ENCODE data around the gene OLFML1.

The OLFML1 gene

GRCh38 chr11:7471071-7471470 lies 14.2 kb upstream of the OLFML1 start:
- WGBS, 2 experiments = 93 to 95% methylated on average over 4 to 7 of the region's 7 CpGs
- no peaks in the 10 kb centered on the region for H3K4me1 ChIP-seq (ENCODE audit: control insufficient read depth, insufficient read depth, low read length)
- H3K9me3 ChIP-seq (ENCODE audit: control insufficient read depth, low read length) = no peaks in the 10 kb centered on the region
- no peak overlapping the region for H3K4me3 ChIP-seq (ENCODE audit: insufficient read depth, low read depth, low read length)
- no peak overlapping the region for H3K27ac ChIP-seq (ENCODE audit: insufficient read depth, low read depth, low read length, poor library complexity, severe bottlenecking)
- H3K27me3 ChIP-seq (ENCODE audit: control insufficient read depth, insufficient read depth, low read length, poor library complexity, severe bottlenecking) = no peaks in the 10 kb centered on the region
- H3K36me3 ChIP-seq (ENCODE audit: control insufficient read depth, insufficient read depth, low read length) = no peaks in the 10 kb centered on the region

GRCh38 chr11:7473717-7474116 lies 11.6 kb upstream of the OLFML1 start:
- no peaks in the 10 kb centered on the region for H3K27me3 ChIP-seq (ENCODE audit: control insufficient read depth, insufficient read depth, low read length, poor library complexity, severe bottlenecking)
- 51 to 52% methylated on average over 1 of the region's 1 CpG for WGBS, 2 experiments
- H3K27ac ChIP-seq (ENCODE audit: insufficient read depth, low read depth, low read length, poor library complexity, severe bottlenecking) = no peak overlapping the region

GRCh38 chr11:7480113-7480512 lies 5.2 kb upstream of the OLFML1 start:
- WGBS, 2 experiments = 67 to 76% methylated on average over 2 of the region's 2 CpGs
- Histone ChIP-seq H3K9me3 (ENCODE audit: control insufficient read depth, low read length) (no peaks in the 10 kb centered on the region), H3K27ac (ENCODE audit: insufficient read depth, low read depth, low read length, poor library complexity, severe bottlenecking) (no peak overlapping the region), H3K4me1 (ENCODE audit: control insufficient read depth, insufficient read depth, low read length) (no peaks in the 10 kb centered on the region), H3K36me3 (ENCODE audit: control insufficient read depth, insufficient read depth, low read length) (no peaks in the 10 kb centered on the region), H3K4me3 (ENCODE audit: insufficient read depth, low read depth, low read length) (no peak overlapping the region), H3K27me3 (ENCODE audit: control insufficient read depth, insufficient read depth, low read length, poor library complexity, severe bottlenecking) (no peaks in the 10 kb centered on the region)

More at GRCh38 chr11:7473717-7474116, 11.6 kb upstream of the OLFML1 start:
- no peak overlapping the region for H3K4me3 ChIP-seq (ENCODE audit: insufficient read depth, low read depth, low read length)
- no peaks in the 10 kb centered on the region for H3K9me3 ChIP-seq (ENCODE audit: control insufficient read depth, low read length)
- no peaks in the 10 kb centered on the region for H3K36me3 ChIP-seq (ENCODE audit: control insufficient read depth, insufficient read depth, low read length)
- no peaks in the 10 kb centered on the region for H3K4me1 ChIP-seq (ENCODE audit: control insufficient read depth, insufficient read depth, low read length)

- Histone ChIP-seq H3K9me3 (ENCODE audit: control insufficient read depth, low read length) (no peaks in the 10 kb centered on the region), H3K4me1 (ENCODE audit: control insufficient read depth, insufficient read depth, low read length) (no peaks in the 10 kb centered on the region), H3K4me3 (ENCODE audit: insufficient read depth, low read depth, low read length) (no peak overlapping the region), H3K27me3 (ENCODE audit: control insufficient read depth, insufficient read depth, low read length, poor library complexity, severe bottlenecking) (no peaks in the 10 kb centered on the region), H3K36me3 (ENCODE audit: control insufficient read depth, insufficient read depth, low read length) (no peaks in the 10 kb centered on the region), H3K27ac (ENCODE audit: insufficient read depth, low read depth, low read length, poor library complexity, severe bottlenecking) (no peak overlapping the region)
- WGBS, 2 experiments = 86 to 95% methylated on average over 3 of the region's 3 CpGs
Observed at GRCh38 chr11:7484131-7484530, 1.2 kb upstream of the OLFML1 start.

- Histone ChIP-seq H3K9me3 (ENCODE audit: control insufficient read depth, low read length) (no peaks in the 10 kb centered on the region), H3K36me3 (ENCODE audit: control insufficient read depth, insufficient read depth, low read length) (no peaks in the 10 kb centered on the region), H3K27ac (ENCODE audit: insufficient read depth, low read depth, low read length, poor library complexity, severe bottlenecking) (no peak overlapping the region), H3K27me3 (ENCODE audit: control insufficient read depth, insufficient read depth, low read length, poor library complexity, severe bottlenecking) (no peaks in the 10 kb centered on the region), H3K4me3 (ENCODE audit: insufficient read depth, low read depth, low read length) (no peak overlapping the region), H3K4me1 (ENCODE audit: control insufficient read depth, insufficient read depth, low read length) (no peaks in the 10 kb centered on the region)
- WGBS, 2 experiments = 57 to 62% methylated on average over 3 of the region's 3 CpGs
Observed at GRCh38 chr11:7484645-7485044, 661 bp upstream of the OLFML1 start.

GRCh38 chr11:7486098-7486780 lies 933 bp downstream of the OLFML1 start:
- Histone ChIP-seq H3K27ac (ENCODE audit: insufficient read depth, low read depth, low read length, poor library complexity, severe bottlenecking) (no peak overlapping the region), H3K4me1 (ENCODE audit: control insufficient read depth, insufficient read depth, low read length) (no peaks in the 10 kb centered on the region), H3K9me3 (ENCODE audit: control insufficient read depth, low read length) (no peaks in the 10 kb centered on the region), H3K36me3 (ENCODE audit: control insufficient read depth, insufficient read depth, low read length) (no peaks in the 10 kb centered on the region), H3K27me3 (ENCODE audit: control insufficient read depth, insufficient read depth, low read length, poor library complexity, severe bottlenecking) (no peaks in the 10 kb centered on the region), H3K4me3 (ENCODE audit: insufficient read depth, low read depth, low read length) (no peak overlapping the region)
- WGBS, 2 experiments = 93 to 97% methylated on average over 2 of the region's 2 CpGs

- Histone ChIP-seq H3K9me3 (ENCODE audit: control insufficient read depth, low read length) (no peaks in the 10 kb centered on the region), H3K27ac (ENCODE audit: insufficient read depth, low read depth, low read length, poor library complexity, severe bottlenecking) (no peak overlapping the region), H3K27me3 (ENCODE audit: control insufficient read depth, insufficient read depth, low read length, poor library complexity, severe bottlenecking) (no peaks in the 10 kb centered on the region), H3K4me1 (ENCODE audit: control insufficient read depth, insufficient read depth, low read length) (no peaks in the 10 kb centered on the region), H3K4me3 (ENCODE audit: insufficient read depth, low read depth, low read length) (no peak overlapping the region), H3K36me3 (ENCODE audit: control insufficient read depth, insufficient read depth, low read length) (no peaks in the 10 kb centered on the region)
- WGBS, 2 experiments = 92 to 93% methylated on average over 6 of the region's 6 CpGs
Observed at GRCh38 chr11:7486781-7487140, 1.5 kb downstream of the OLFML1 start.

GRCh38 chr11:7487360-7487759 lies 2.1 kb downstream of the OLFML1 start:
- 56% methylated on average over 2 of the region's 2 CpGs; no CpG with 5 or more reads in 1 of the 2 experiments for WGBS, 2 experiments
- Histone ChIP-seq H3K4me3 (ENCODE audit: insufficient read depth, low read depth, low read length) (no peak overlapping the region), H3K27me3 (ENCODE audit: control insufficient read depth, insufficient read depth, low read length, poor library complexity, severe bottlenecking) (no peaks in the 10 kb centered on the region), H3K4me1 (ENCODE audit: control insufficient read depth, insufficient read depth, low read length) (no peaks in the 10 kb centered on the region), H3K9me3 (ENCODE audit: control insufficient read depth, low read length) (no peaks in the 10 kb centered on the region), H3K27ac (ENCODE audit: insufficient read depth, low read depth, low read length, poor library complexity, severe bottlenecking) (no peak overlapping the region), H3K36me3 (ENCODE audit: control insufficient read depth, insufficient read depth, low read length) (no peaks in the 10 kb centered on the region)

GRCh38 chr11:7488681-7489080 lies 3.4 kb downstream of the OLFML1 start:
- Histone ChIP-seq H3K27ac (ENCODE audit: insufficient read depth, low read depth, low read length, poor library complexity, severe bottlenecking) (no peak overlapping the region), H3K4me3 (ENCODE audit: insufficient read depth, low read depth, low read length) (no peak overlapping the region), H3K27me3 (ENCODE audit: control insufficient read depth, insufficient read depth, low read length, poor library complexity, severe bottlenecking) (no peaks in the 10 kb centered on the region), H3K4me1 (ENCODE audit: control insufficient read depth, insufficient read depth, low read length) (no peaks in the 10 kb centered on the region), H3K9me3 (ENCODE audit: control insufficient read depth, low read length) (no peaks in the 10 kb centered on the region), H3K36me3 (ENCODE audit: control insufficient read depth, insufficient read depth, low read length) (no peaks in the 10 kb centered on the region)
- WGBS, 2 experiments = 100% methylated on average over 1 of the region's 1 CpG; no CpG with 5 or more reads in 1 of the 2 experiments

- H3K36me3 ChIP-seq (ENCODE audit: control insufficient read depth, insufficient read depth, low read length) = no peaks in the 10 kb centered on the region
- no peaks in the 10 kb centered on the region for H3K4me1 ChIP-seq (ENCODE audit: control insufficient read depth, insufficient read depth, low read length)
- no peak overlapping the region for H3K27ac ChIP-seq (ENCODE audit: insufficient read depth, low read depth, low read length, poor library complexity, severe bottlenecking)
- no peak overlapping the region for H3K4me3 ChIP-seq (ENCODE audit: insufficient read depth, low read depth, low read length)
- WGBS, 2 experiments = 95 to 96% methylated on average over 2 of the region's 2 CpGs
- H3K27me3 ChIP-seq (ENCODE audit: control insufficient read depth, insufficient read depth, low read length, poor library complexity, severe bottlenecking) = no peaks in the 10 kb centered on the region
- no peaks in the 10 kb centered on the region for H3K9me3 ChIP-seq (ENCODE audit: control insufficient read depth, low read length)
Observed at GRCh38 chr11:7489376-7489775, 4.1 kb downstream of the OLFML1 start.

GRCh38 chr11:7490054-7490453 lies 4.7 kb downstream of the OLFML1 start:
- Histone ChIP-seq H3K27ac (ENCODE audit: insufficient read depth, low read depth, low read length, poor library complexity, severe bottlenecking) (no peak overlapping the region), H3K36me3 (ENCODE audit: control insufficient read depth, insufficient read depth, low read length) (no peaks in the 10 kb centered on the region), H3K9me3 (ENCODE audit: control insufficient read depth, low read length) (no peaks in the 10 kb centered on the region), H3K4me3 (ENCODE audit: insufficient read depth, low read depth, low read length) (no peak overlapping the region), H3K27me3 (ENCODE audit: control insufficient read depth, insufficient read depth, low read length, poor library complexity, severe bottlenecking) (no peaks in the 10 kb centered on the region), H3K4me1 (ENCODE audit: control insufficient read depth, insufficient read depth, low read length) (no peaks in the 10 kb centered on the region)
- WGBS, 2 experiments = 92 to 95% methylated on average over 4 of the region's 4 CpGs
